Esophagus muscularis mucosa (tissue), 4 donors: ENCODE measurements around the gene ASS1.

Experiments
- CTCF ChIP-seq, 3 experiments: fragments of 200-600 bp in 2 of 3; fragments of 450-650 bp in 1 of 3; sonication (generic) in 2 of 3; IDR thresholded peaks; one replicate each; pipeline ENCODE4 v1.5.1; 2017 to 2019; ENCODE audit warnings: antibody characterized with exemption in 3 of 3, mild to moderate bottlenecking in 2 of 3, moderate library complexity in 1 of 3
- EP300 ChIP-seq: sonication (generic); formaldehyde crosslinking; IDR thresholded peaks from one replicate; pipeline ENCODE4 v1.6.1; 2017; ENCODE audit warnings: antibody characterized with exemption
- POLR2AphosphoS5 ChIP-seq, 2 donors: sonication (generic); formaldehyde crosslinking; IDR thresholded peaks; one replicate each; pipeline ENCODE4 v1.6.1; 2017; ENCODE audit warnings: antibody characterized with exemption in 2 of 2

GRCh38 chr9:130549093-130549735, 104.5 kb downstream of the ASS1 start:
- TF ChIP-seq CTCF (IDR thresholded peaks at IDR 0.05) (no peak), POLR2AphosphoS5 (IDR thresholded peaks at IDR 0.05) (no peak), EP300 (no peak)
